Central memory CD8-positive, alpha-beta T cell (primary cell): ENCODE measurements around the gene STOML2.
"Not testable (repeated sequence)": the region's sequence is repeated elsewhere in the genome, so short reads cannot be mapped to it uniquely, and the experiment has no call there.

Experiments
- ATAC-seq: fragments of 150-1000 bp; cut with Tn5 transposase; replicated peaks from 2 replicates; pipeline ENCODE4 v1.10.0; 2022; ENCODE audit warnings: mild to moderate bottlenecking, moderate FRiP score, moderate number of reproducible peaks; ENCODE audit not compliant: poor library complexity, severe bottlenecking; ENCODE audit errors: extremely low read depth
- DNase-seq, 2 donors: peaks; one replicate each; pipeline ENCODE4 v3.0.0; 2021; ENCODE audit warnings: low spot score in 2 of 2
- H3K27ac Mint-ChIP-seq: one replicate; pipeline ENCODE4 v1.8.0; 2022; ENCODE audit warnings: low read depth, mild to moderate bottlenecking, moderate library complexity, mixed read lengths
- H3K27me3 Mint-ChIP-seq: one replicate; pipeline ENCODE4 v1.8.0; 2022; ENCODE audit warnings: mixed read lengths
- H3K36me3 Mint-ChIP-seq: one replicate; pipeline ENCODE4 v1.8.0; 2022; ENCODE audit warnings: mild to moderate bottlenecking, moderate library complexity, mixed read lengths; ENCODE audit not compliant: insufficient read depth
- H3K4me1 Mint-ChIP-seq: one replicate; pipeline ENCODE4 v1.8.0; 2022; ENCODE audit warnings: mixed read lengths
- H3K4me3 Mint-ChIP-seq: one replicate; pipeline ENCODE4 v1.8.0; 2022; ENCODE audit warnings: mild to moderate bottlenecking, moderate library complexity, mixed read lengths
- H3K9me3 Mint-ChIP-seq: one replicate; pipeline ENCODE4 v1.8.0; 2022; ENCODE audit warnings: mixed read lengths

Gene STOML2

GRCh38 chr9:35102769-35103659 is at the start of gene STOML2:
STOML2 (minus strand) TSS chr9:35103131; CDS start chr9:35103094, 37 bp downstream.
- Mint-ChIP-seq H3K9me3 (no peaks in the 10 kb centered on the region), H3K4me3 (peak within 1 kb of the TSS; percentile 85), H3K27me3 (no peaks in the 10 kb centered on the region), H3K27ac (peak within 1 kb of the TSS; percentile 89), H3K4me1 (peaks cover 30% of the 10 kb centered on the region), H3K36me3 (peaks cover 21% of the 10 kb centered on the region)
- DNase-seq (peak; percentile 84 to 88), ATAC-seq (peak; percentile 99)

DNA sequence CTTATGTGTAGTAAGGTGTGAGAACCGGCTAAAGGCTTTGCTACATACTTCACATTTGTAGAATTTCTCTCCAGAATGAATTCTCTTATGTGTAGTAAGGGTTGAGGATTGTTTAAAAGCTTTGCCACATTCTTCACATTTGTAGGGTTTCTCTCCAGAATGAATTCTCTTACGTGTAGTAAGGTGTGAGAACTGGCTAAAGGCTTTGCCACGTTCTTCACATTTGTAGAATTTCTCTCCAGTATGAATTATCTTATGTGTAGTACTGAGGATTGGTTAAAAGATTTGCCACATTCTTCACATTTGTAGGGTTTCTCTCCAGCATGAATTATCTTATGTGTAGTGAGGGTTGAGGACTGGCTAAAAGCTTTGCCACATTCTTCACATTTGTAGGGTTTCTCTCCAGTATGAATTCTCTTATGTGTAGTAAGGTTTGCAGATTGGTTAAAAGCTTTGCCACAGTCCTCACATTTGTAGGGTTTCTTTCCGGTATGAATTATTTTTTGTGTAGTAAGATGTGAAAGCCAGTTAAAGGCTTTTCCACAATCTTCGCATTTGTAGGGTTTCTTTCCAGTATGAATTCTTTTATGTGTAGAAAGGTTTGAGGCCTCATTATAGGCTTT is 45.1 kb upstream of the STOML2 start:
- ATAC-seq, H3K36me3 Mint-ChIP-seq, H3K27me3 Mint-ChIP-seq, H3K4me1 Mint-ChIP-seq, DNase-seq, H3K4me3 Mint-ChIP-seq, H3K27ac Mint-ChIP-seq: not testable (repeated sequence)
- H3K9me3 Mint-ChIP-seq: peaks cover 22% of the 10 kb centered on the region

DNA sequence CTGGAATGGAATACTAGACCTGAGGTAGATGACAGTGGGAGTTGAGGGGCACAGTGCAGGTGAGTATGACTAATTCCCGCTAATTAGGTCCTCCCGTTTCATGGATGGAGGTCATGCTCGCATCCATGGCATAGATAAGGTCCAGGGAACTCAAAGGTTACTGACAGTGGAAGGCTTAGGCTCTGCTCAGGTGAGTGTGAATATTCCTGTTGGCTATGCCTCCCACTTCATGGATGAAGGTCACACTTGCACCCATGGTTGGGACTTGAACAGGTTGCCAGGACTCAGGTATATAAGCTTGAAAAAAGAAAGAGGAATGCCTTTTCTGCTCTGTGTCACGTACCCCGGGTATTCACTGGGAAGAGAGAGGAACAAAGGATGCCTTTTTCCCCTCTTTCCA is 39.1 kb upstream of the STOML2 start:
- H3K4me3 Mint-ChIP-seq: no peak overlapping the region
- H3K4me1 Mint-ChIP-seq: no peaks in the 10 kb centered on the region
- peaks cover 5% of the 10 kb centered on the region for H3K9me3 Mint-ChIP-seq
- no peak overlapping the region for H3K27ac Mint-ChIP-seq
- peaks cover 7% of the 10 kb centered on the region for H3K27me3 Mint-ChIP-seq
- DNase-seq (no peak), ATAC-seq (no peak)
- H3K36me3 Mint-ChIP-seq: no peaks in the 10 kb centered on the region

DNA sequence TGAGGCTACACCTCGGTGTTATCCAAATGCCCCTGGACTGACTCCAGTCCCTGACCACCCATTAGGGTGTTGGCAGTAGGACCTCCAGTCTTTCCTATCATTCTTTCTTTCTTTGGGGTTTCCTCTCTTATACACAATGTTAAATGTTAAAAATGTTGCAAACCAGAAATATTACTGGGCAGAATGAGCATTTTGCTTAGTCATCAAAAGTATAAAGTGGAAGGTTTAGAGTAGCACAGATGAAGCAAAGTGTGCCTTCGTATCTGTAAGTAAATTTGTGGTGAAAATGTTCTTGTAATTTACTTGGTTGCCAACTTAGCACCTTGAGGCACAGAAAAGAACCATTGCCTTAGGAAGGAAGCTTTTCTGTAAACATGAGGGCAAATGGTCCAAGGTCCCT is 37.2 kb upstream of the STOML2 start:
- Mint-ChIP-seq H3K9me3 (peaks cover 5% of the 10 kb centered on the region), H3K4me3 (no peak overlapping the region), H3K27me3 (peaks cover 11% of the 10 kb centered on the region), H3K4me1 (no peaks in the 10 kb centered on the region), H3K36me3 (no peaks in the 10 kb centered on the region), H3K27ac (no peak overlapping the region)
- DNase-seq (no peak), ATAC-seq (no peak)

- Mint-ChIP-seq H3K4me3 (no peak overlapping the region), H3K27ac (no peak overlapping the region), H3K9me3 (peaks cover 5% of the 10 kb centered on the region), H3K4me1 (no peaks in the 10 kb centered on the region), H3K36me3 (no peaks in the 10 kb centered on the region), H3K27me3 (peaks cover 11% of the 10 kb centered on the region)
- no peak for DNase-seq
- no peak for ATAC-seq
Measured at GRCh38 chr9:35136866-35137265, 33.9 kb upstream of the STOML2 start.

DNA sequence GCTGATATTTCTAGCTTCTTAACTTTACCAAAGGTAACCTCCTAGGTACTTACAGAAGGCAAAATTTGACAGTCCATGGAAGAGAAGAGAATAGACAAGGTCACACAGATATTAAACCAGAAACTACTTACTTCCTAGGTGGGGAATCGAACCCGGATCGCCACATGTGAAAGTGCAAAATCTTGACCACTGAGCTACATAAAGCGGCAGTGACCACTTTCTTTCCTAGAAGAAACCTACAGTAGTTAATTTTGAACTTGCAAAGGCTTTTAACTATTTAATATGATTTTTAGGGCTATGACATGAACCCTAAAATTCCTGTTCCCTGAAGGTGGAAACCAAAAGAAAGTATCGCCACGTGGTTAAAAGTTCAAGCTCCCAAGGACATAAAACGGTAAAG is 33.1 kb upstream of the STOML2 start:
- peaks cover 11% of the 10 kb centered on the region for H3K27me3 Mint-ChIP-seq
- no peak overlapping the region for H3K27ac Mint-ChIP-seq
- H3K4me3 Mint-ChIP-seq: no peak overlapping the region
- H3K9me3 Mint-ChIP-seq: peaks cover 4% of the 10 kb centered on the region
- H3K4me1 Mint-ChIP-seq: no peaks in the 10 kb centered on the region
- no peak for DNase-seq
- no peak for ATAC-seq
- no peaks in the 10 kb centered on the region for H3K36me3 Mint-ChIP-seq

DNA sequence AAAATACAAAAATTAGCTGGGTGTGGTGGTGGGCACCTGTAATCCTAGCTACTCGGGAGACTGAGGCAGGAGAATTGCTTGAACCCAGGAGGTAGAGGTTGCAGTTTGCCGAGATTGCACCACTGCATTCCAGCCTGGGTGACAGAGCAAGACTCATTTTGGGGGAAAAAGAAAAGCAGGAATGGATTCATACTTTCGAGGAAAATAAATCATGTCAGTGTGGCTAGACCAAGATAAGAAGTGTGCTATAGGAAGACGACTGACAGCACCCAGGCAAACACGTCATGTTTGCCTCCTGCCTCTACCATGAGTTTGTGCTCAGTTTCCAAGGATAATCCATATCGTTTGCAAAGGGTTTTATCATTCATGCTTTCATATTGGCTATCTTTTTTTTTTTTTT is 32.0 kb upstream of the STOML2 start:
- H3K4me1 Mint-ChIP-seq: no peaks in the 10 kb centered on the region
- no peaks in the 10 kb centered on the region for H3K9me3 Mint-ChIP-seq
- H3K36me3 Mint-ChIP-seq: no peaks in the 10 kb centered on the region
- H3K27me3 Mint-ChIP-seq: peaks cover 11% of the 10 kb centered on the region
- DNase-seq (no peak), ATAC-seq (no peak)
- no peak overlapping the region for H3K27ac Mint-ChIP-seq
- H3K4me3 Mint-ChIP-seq: no peak overlapping the region

DNA sequence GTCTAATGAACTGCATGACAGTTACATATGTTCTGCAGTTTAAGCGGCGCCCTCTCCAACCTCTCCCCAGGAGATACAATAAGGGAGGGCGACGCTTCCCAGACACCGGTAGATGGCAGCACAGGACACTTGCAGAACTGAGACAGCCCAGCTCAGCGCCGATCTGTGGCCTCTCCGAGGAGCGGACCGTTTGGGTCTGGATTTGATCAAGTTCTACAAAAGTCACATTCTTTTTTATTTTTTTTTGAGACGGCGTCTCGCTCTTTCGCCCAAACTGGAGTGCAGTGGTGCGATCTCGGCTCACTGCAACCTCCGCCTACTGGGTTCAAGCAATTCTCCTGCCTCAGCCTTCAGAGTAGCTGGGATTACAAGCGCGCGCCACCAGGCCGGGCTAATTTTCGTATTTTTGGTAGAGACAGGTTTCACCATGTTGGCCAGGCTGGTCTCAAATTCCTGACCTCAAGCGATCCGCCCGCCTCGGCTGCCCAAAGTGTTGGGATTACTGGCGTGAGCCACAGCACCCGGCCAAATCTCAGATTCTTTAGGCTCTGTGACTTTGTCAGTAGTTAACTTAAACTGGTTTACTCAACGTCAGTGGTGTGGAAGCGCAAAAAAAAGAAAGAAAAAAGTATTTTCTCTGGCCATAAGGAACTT is 14.1 kb upstream of the STOML2 start:
- Mint-ChIP-seq H3K27me3 (peaks cover 15% of the 10 kb centered on the region), H3K36me3 (peaks cover 7% of the 10 kb centered on the region), H3K27ac (peak overlapping the region; percentile 94), H3K4me1 (peaks cover 39% of the 10 kb centered on the region), H3K9me3 (no peaks in the 10 kb centered on the region), H3K4me3 (peak overlapping the region; percentile 88)
- ATAC-seq: peak; percentile 75
- peak; percentile 79 to 83 for DNase-seq

DNA sequence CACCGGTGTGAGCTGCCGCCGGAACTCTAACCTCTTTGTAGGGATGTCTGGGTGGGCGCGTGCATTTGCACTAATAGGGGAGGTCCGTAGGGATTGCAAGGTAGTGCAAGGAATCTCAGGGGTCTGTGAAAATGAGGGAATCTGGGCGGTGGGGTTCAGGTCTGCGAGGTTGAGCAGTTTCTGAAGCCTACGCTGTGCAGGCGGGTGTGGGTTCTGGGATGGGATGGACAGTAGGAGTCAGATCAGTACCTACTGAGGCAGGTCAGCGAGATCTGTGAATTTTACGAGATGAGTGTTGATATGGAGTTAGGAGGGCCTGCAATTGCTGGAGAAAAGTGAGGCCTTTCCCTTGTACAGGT is 13.6 kb upstream of the STOML2 start:
- no peak for ATAC-seq
- Mint-ChIP-seq H3K4me1 (peaks cover 44% of the 10 kb centered on the region), H3K4me3 (peak overlapping the region; percentile 88)

GRCh38 chr9:35115680-35116538 is 13.0 kb upstream of the STOML2 start, which contains the start of gene ATOSB:
ATOSB (minus strand) TSS chr9:35115862; CDS start chr9:35108274, 7,588 bp downstream.
- ATAC-seq (peak; percentile 75), DNase-seq (peak; percentile 83 to 88)
- Mint-ChIP-seq H3K4me1 (peaks cover 48% of the 10 kb centered on the region), H3K27ac (peak within 1 kb of the TSS; percentile 94), H3K9me3 (no peaks in the 10 kb centered on the region), H3K4me3 (peak within 1 kb of the TSS; percentile 88), H3K27me3 (peaks cover 6% of the 10 kb centered on the region), H3K36me3 (peaks cover 9% of the 10 kb centered on the region)

More for the DNA sequence above, 13.6 kb upstream of the STOML2 start:
- Mint-ChIP-seq H3K36me3 (peaks cover 8% of the 10 kb centered on the region), H3K27me3 (peaks cover 12% of the 10 kb centered on the region), H3K27ac (peak overlapping the region; percentile 94), H3K9me3 (no peaks in the 10 kb centered on the region)
- DNase-seq: no peak

GRCh38 chr9:35114840-35115628 is 12.1 kb upstream of the STOML2 start:
- no peaks in the 10 kb centered on the region for H3K9me3 Mint-ChIP-seq
- peaks cover 10% of the 10 kb centered on the region for H3K36me3 Mint-ChIP-seq
- peak overlapping the region; percentile 94 for H3K27ac Mint-ChIP-seq
- ATAC-seq (no peak), DNase-seq (peak in 1 of 2 donors; percentile 34)
- peak overlapping the region; percentile 88 for H3K4me3 Mint-ChIP-seq
- H3K4me1 Mint-ChIP-seq: peaks cover 57% of the 10 kb centered on the region
- H3K27me3 Mint-ChIP-seq: no peaks in the 10 kb centered on the region
